ENCODE data around the gene MISP. TPM values are rescaled to one million over a fixed set of nuclear protein-coding genes. Genes with fewer than 3 reads are reported as not detected.

The MISP gene
- total and polyA plus RNA-seq, 9 donors: 0.08 to 44.0 (median 0.55) TPM

DNA sequence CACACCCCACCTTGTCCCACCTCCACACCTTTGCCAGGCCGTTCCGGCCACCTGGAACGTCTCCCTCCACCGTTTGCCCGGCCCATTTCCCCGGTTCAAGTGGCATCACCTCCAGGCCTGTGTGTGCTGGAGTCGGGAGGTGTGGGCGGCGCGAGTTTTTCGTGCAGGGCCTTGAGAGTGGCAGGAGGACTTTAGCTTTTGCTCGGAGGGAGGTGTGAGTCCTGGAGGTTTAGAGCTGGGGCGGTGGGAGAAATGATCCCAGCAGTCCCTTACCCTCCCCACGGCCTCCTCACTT, 46.5 kb upstream of the MISP start:
- no peak overlapping the region for H3K27ac ChIP-seq
- TF ChIP-seq POLR2A (IDR thresholded peaks at IDR 0.05) (no peak), EP300 (IDR thresholded peaks at IDR 0.05) (no peak)
- TF ChIP-seq, protein P1, sequence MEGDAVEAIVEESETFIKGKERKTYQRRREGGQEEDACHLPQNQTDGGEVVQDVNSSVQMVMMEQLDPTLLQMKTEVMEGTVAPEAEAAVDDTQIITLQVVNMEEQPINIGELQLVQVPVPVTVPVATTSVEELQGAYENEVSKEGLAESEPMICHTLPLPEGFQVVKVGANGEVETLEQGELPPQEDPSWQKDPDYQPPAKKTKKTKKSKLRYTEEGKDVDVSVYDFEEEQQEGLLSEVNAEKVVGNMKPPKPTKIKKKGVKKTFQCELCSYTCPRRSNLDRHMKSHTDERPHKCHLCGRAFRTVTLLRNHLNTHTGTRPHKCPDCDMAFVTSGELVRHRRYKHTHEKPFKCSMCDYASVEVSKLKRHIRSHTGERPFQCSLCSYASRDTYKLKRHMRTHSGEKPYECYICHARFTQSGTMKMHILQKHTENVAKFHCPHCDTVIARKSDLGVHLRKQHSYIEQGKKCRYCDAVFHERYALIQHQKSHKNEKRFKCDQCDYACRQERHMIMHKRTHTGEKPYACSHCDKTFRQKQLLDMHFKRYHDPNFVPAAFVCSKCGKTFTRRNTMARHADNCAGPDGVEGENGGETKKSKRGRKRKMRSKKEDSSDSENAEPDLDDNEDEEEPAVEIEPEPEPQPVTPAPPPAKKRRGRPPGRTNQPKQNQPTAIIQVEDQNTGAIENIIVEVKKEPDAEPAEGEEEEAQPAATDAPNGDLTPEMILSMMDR (IDR thresholded peaks at IDR 0.05): no peak
- DNase-seq: no peak
- no peak overlapping the region for H3K4me3 ChIP-seq
- no peaks in the 10 kb centered on the region for H3K4me1 ChIP-seq (ENCODE audit: insufficient read depth)
- no peaks in the 10 kb centered on the region for H3K36me3 ChIP-seq
- WGBS, 3 donors: 23 to 39% (median 32%) methylated on average over 14 of the region's 14 CpGs
- no peaks in the 10 kb centered on the region for H3K27me3 ChIP-seq
- intact Hi-C loops (cut with DNase I): no loop called here
- no peaks in the 10 kb centered on the region for H3K9me3 ChIP-seq

DNA sequence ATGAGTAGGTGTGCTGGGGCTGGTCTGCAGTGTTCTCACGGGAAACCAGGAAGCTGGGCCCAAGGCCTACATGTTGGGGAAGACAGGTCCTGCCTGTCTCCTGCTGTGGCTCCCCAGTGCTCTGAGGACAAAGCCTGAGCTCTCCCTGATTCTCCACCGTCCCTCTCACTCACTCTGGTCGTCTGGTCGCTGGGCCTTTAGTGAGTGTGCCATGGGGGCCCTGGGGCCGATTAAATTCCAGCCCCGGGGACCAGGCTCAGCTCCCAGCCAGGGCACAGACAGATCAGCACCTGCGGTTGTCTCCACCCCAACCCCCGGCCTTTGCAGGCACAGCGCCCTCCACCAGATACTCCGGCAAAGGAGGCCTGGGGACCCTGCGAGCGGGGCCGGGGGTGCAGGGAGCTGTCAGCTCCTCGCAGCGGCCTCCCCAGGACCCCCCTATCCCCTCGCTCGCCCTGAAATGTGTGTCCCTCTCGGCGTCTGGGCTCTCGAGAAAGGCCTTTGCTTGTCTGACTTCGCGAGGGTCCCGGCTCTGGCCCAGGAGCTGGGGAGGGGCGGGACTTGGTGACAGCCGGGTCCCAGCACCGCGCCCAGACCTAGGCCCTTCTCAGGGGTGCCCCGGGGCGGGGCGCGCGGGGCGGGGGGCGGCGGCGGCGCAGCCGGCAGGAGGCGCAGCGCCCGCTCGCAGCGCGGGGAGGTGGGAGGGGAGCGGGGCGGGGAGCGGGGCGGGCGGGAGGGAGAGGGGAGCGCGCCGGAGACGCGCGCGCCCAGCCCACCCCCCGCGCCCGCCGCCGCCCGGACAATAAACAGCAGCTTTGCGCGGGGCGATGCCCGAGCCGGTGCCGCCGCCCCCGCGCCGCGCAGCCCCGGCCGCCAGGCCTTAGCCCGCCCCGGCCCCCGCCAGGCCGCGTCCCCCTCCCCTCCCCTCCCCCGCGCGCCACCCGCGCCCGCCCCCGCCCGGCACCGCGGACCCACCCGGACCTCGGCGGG, 42.5 kb upstream of the MISP start, which contains the start of gene PALM:
TSS of gene PALM (plus strand) at position 782 of the 990 bp plus-strand sequence. CDS start 212 bp downstream, outside the sequence.
- WGBS, 3 donors: 5 to 10% (median 9%) methylated on average over 28 to 77 of the region's 93 CpGs
- peak; percentile 52 to 76 (median 70) for DNase-seq
- H3K27me3 ChIP-seq: no peaks in the 10 kb centered on the region
- H3K9me3 ChIP-seq: no peaks in the 10 kb centered on the region
- peaks cover 3% of the 10 kb centered on the region for H3K4me1 ChIP-seq (ENCODE audit: insufficient read depth)
- intact Hi-C loops (cut with DNase I): no loop called here
- peak within 1 kb of the TSS; percentile 80 for H3K4me3 ChIP-seq
- no peaks in the 10 kb centered on the region for H3K36me3 ChIP-seq
- peak within 1 kb of the TSS; percentile 93 for H3K27ac ChIP-seq
- TF ChIP-seq, protein P1 (IDR thresholded peaks at IDR 0.05): peak in 1 of 3 donors; percentile 6
- TF ChIP-seq POLR2A (IDR thresholded peaks at IDR 0.05): no peak

DNA sequence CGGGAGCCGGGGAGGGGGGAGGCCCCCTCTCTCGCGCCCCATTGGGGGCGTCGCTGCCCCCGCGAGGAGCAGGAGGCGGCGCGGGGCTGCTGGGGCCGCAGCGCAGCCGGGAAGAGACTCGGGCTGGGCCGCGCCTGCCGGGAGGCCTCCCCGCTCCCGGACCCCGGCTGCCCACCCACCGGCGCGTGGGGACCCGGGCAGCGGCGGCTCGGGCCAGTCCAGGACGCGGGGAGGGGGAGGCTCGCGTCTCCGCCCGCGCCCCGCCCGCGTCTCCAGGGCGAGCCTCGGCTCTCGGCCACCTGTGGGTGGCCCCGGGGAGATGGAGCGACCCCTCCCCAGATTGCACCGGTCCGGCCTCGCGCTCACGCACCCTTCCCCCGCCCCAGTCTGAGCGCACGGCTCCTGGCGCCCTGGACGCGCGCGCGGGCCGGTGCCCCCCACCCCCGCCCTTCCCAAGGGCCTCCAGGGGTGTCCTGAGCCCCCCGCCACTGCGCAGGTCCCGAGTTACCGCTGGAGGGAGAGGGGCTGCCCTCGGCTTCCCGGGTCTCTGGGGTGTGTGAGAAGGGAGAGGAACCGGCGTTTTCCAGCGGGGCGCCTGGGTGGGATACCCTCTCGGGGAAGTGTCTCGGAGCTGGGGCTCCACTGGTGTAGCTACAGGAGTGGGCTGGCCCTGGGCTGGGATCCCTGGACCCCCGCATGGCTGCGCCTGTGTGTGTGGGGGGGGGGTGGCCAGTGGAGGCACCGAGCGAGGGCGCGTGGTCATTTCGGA, 41.5 kb upstream of the MISP start:
- H3K4me3 ChIP-seq: peak overlapping the region; percentile 80
- 0 to 5% (median 1%) methylated on average over 26 to 78 of the region's 78 CpGs for WGBS, 3 donors
- DNase-seq: peak; percentile 41 to 67 (median 58)
- no peaks in the 10 kb centered on the region for H3K36me3 ChIP-seq
- peaks cover 3% of the 10 kb centered on the region for H3K4me1 ChIP-seq (ENCODE audit: insufficient read depth)
- H3K9me3 ChIP-seq: no peaks in the 10 kb centered on the region
- no peak for TF ChIP-seq POLR2A (IDR thresholded peaks at IDR 0.05)
- TF ChIP-seq, protein P1 (IDR thresholded peaks at IDR 0.05): no peak
- no peak for TF ChIP-seq EP300 (IDR thresholded peaks at IDR 0.05)
- peak overlapping the region; percentile 93 for H3K27ac ChIP-seq
- intact Hi-C loops (cut with DNase I): no loop called here
- H3K27me3 ChIP-seq: no peaks in the 10 kb centered on the region

DNA sequence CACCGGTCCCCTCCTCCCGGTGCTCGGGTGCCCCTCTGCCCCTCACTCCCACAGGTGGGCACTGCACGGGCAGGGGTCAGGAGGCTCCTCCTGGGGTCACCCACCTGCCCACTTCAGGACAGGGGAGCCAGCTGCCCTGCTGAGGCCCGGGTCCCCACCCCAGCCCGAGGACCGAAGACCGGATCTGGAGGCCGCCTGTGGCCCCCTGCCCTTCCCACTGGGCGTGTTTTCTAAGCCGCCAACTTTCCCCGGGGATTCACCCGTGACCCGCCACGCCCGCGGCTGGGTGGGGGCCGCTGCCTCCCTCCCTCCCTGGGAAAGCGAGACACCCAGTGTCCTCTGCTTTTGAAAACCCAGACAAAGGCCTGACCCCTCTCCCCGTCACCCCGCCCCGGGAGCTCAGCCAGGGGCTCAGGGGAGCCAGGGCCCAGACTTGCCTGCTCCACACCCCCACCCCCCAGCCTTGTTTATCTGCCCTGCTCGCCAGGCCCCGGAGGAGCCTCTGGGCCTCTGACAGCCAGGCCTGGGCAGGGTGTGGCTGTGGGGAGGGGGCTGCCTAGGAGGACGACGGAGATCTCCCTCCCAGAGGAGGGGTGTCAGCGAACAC, 40.8 kb upstream of the MISP start:
- H3K27me3 ChIP-seq: no peaks in the 10 kb centered on the region
- H3K4me1 ChIP-seq (ENCODE audit: insufficient read depth): peaks cover 3% of the 10 kb centered on the region
- WGBS, 3 donors: 8 to 16% (median 12%) methylated on average over 25 to 27 of the region's 27 CpGs
- H3K36me3 ChIP-seq: no peaks in the 10 kb centered on the region
- DNase-seq: peak; percentile 68 to 81 (median 68)
- H3K4me3 ChIP-seq: peak overlapping the region; percentile 80
- TF ChIP-seq EP300 (IDR thresholded peaks at IDR 0.05) (no peak), POLR2A (IDR thresholded peaks at IDR 0.05) (no peak)
- TF ChIP-seq, protein P1 (IDR thresholded peaks at IDR 0.05): no peak
- peak overlapping the region; percentile 93 for H3K27ac ChIP-seq
- intact Hi-C loops (cut with DNase I): no loop called here
- H3K9me3 ChIP-seq: no peaks in the 10 kb centered on the region
